Natural killer cell treated with Interleukin-12 subunit alpha and Interleukin-12 subunit beta and Interleukin-15 and Interleukin-18, amount 100 ng/mL, for 72 hours (primary cell): ENCODE data around the gene ATF2. TPM values are rescaled to one million over a fixed set of nuclear protein-coding genes. Genes with fewer than 3 reads are reported as not detected.
"Not testable (repeated sequence)": the region's sequence is repeated elsewhere in the genome, so short reads cannot be mapped to it uniquely, and the experiment has no call there.

Source experiments
- ATAC-seq, 2 donors: fragments of 150-1000 bp; cut with Tn5 transposase in 1 of 2; sonication (Bioruptor Pico), chemical (Tn5 transposase) in 1 of 2; 2 replicates each; pipeline ENCODE4 v1.10.0; 2021
- DNase-seq: peaks from one replicate; pipeline ENCODE4 v3.0.0; 2022; ENCODE audit warnings: low spot score
- H3K27ac Mint-ChIP-seq, 2 donors: 1 replicate in 1 of 2; 2 replicates in 1 of 2; pipeline ENCODE4 v1.8.0; 2022; ENCODE audit warnings: mixed read lengths in 2 of 2, mild to moderate bottlenecking in 1 of 2, moderate library complexity in 1 of 2
- H3K27me3 Mint-ChIP-seq, 2 donors: 1 replicate in 1 of 2; 2 replicates in 1 of 2; pipeline ENCODE4 v1.8.0; 2022; ENCODE audit warnings: mixed read lengths in 2 of 2
- H3K36me3 Mint-ChIP-seq: one replicate; pipeline ENCODE4 v1.8.0; 2022; ENCODE audit warnings: mixed read lengths
- H3K4me1 Mint-ChIP-seq, 2 donors: 1 replicate in 1 of 2; 2 replicates in 1 of 2; pipeline ENCODE4 v1.8.0; 2022; ENCODE audit warnings: low read depth in 2 of 2, mixed read lengths in 2 of 2, mild to moderate bottlenecking in 1 of 2
- H3K4me3 Mint-ChIP-seq: one replicate; pipeline ENCODE4 v1.8.0; 2022; ENCODE audit warnings: mixed read lengths
- H3K9me3 Mint-ChIP-seq: 2 replicates; pipeline ENCODE4 v1.8.0; 2022; ENCODE audit warnings: mixed read lengths
- total RNA-seq, 2 donors: library from RNA; stranded (reverse); gene quantifications; one replicate each; pipeline ENCODE4 v1.2.3, GENCODE V29; 2022

Gene ATF2
- total RNA-seq, 2 donors from 2014 or later, result 62.8 to 74.3 TPM

DNA sequence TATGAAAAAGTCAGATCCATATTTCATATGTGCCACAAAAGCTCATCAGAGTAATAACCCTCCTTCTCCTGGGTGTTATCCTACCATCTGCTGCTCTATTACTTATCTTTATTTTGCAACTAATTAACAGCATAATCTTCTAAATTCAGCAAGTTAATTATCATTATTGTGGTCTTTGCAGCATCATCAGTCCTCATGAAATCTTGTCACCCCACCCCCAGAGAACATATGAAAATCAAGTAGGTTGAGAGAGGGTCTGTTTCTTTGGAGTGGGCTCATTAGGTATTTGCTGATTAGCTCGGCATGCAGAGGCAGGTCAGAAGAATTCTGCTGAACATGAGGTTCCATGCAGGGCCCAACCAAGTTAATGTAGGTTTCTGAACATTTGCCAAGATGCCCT is 64.8 kb downstream of the ATF2 start:
- Mint-ChIP-seq H3K4me1 (peaks cover 0 to 5% of the 10 kb centered on the region in 2 donors), H3K36me3 (peaks cover 16% of the 10 kb centered on the region), H3K9me3 (no peaks in the 10 kb centered on the region), H3K27ac (no peak overlapping the region), H3K27me3 (no peaks in the 10 kb centered on the region), H3K4me3 (no peak overlapping the region)
- no peak for DNase-seq
- no peak for ATAC-seq

- Mint-ChIP-seq H3K36me3 (peaks cover 19% of the 10 kb centered on the region), H3K4me3 (no peak overlapping the region), H3K27ac (no peak overlapping the region), H3K4me1 (peaks cover 0 to 5% of the 10 kb centered on the region in 2 donors), H3K27me3 (no peaks in the 10 kb centered on the region), H3K9me3 (no peaks in the 10 kb centered on the region)
- ATAC-seq (no peak), DNase-seq (no peak)
Observed at GRCh38 chr2:175101514-175101913, 66.5 kb downstream of the ATF2 start.

DNA sequence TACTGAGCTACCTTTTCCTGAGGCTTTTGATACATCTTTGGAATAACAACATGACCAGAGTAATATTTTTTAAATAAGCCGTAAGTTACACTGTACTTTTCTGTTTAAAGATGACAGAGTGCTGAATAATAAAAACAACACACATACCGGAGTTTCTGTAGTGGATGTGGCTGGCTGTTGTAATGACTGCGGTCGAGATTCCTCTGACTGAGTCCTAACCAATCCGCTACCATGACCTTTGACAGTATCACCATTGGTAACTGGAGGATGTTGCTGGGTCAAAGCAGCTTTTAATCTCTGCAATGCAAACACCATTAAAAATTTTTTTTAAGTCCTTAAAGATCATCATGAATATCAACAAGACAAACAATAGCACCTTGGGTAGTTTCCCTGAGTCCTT is 70.7 kb downstream of the ATF2 start:
- no peak overlapping the region for H3K4me3 Mint-ChIP-seq
- no peak for ATAC-seq
- no peaks in the 10 kb centered on the region for H3K9me3 Mint-ChIP-seq
- H3K27ac Mint-ChIP-seq, result no peak overlapping the region
- no peaks in the 10 kb centered on the region for H3K27me3 Mint-ChIP-seq
- H3K36me3 Mint-ChIP-seq, result peaks cover 19% of the 10 kb centered on the region
- DNase-seq, result no peak
- peaks cover 0 to 5% of the 10 kb centered on the region in 2 donors for H3K4me1 Mint-ChIP-seq

GRCh38 chr2:175084117-175084516 is 83.9 kb downstream of the ATF2 start:
- not testable (repeated sequence) for ATAC-seq, H3K4me3 Mint-ChIP-seq, H3K27me3 Mint-ChIP-seq, H3K9me3 Mint-ChIP-seq, H3K4me1 Mint-ChIP-seq, H3K27ac Mint-ChIP-seq, DNase-seq
- H3K36me3 Mint-ChIP-seq, result peaks cover 14% of the 10 kb centered on the region

DNA sequence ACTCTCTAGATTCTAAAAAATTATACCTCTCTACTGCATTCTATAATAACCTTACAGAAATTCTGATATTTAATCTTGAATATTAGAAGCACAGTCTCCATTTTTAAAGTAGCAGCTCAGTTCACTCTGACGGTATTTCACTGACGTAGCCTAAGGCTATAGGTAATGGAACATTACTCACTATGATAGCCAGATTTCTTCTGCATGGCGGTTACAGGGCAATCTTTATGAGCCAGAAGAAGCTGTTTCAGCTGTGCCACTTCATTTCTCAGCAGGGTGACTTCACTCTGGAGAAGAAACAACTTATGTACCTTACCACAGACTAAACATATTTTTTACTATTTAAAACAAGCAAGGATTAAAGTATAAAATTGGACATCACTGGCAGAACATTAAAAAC is 87.5 kb downstream of the ATF2 start:
- Mint-ChIP-seq H3K4me1 (no peaks in the 10 kb centered on the region), H3K4me3 (no peak overlapping the region), H3K27ac (no peak overlapping the region), H3K27me3 (no peaks in the 10 kb centered on the region), H3K36me3 (peaks cover 22% of the 10 kb centered on the region), H3K9me3 (no peaks in the 10 kb centered on the region)
- DNase-seq (no peak), ATAC-seq (no peak)

- DNase-seq (no peak), ATAC-seq (no peak)
- Mint-ChIP-seq H3K9me3 (no peaks in the 10 kb centered on the region), H3K27me3 (no peaks in the 10 kb centered on the region), H3K36me3 (peaks cover 23% of the 10 kb centered on the region), H3K4me1 (peaks cover 0 to 2% of the 10 kb centered on the region in 2 donors), H3K27ac (no peak overlapping the region), H3K4me3 (no peak overlapping the region)
Observed at GRCh38 chr2:175076272-175076671, 91.7 kb downstream of the ATF2 start.

GRCh38 chr2:175074478-175074877 is 93.5 kb downstream of the ATF2 start:
- no peak for ATAC-seq
- Mint-ChIP-seq H3K9me3 (no peaks in the 10 kb centered on the region), H3K36me3 (peaks cover 23% of the 10 kb centered on the region), H3K4me3 (no peak overlapping the region), H3K27me3 (no peaks in the 10 kb centered on the region), H3K27ac (no peak overlapping the region), H3K4me1 (peaks cover 0 to 2% of the 10 kb centered on the region in 2 donors)
- DNase-seq, result no peak

DNA sequence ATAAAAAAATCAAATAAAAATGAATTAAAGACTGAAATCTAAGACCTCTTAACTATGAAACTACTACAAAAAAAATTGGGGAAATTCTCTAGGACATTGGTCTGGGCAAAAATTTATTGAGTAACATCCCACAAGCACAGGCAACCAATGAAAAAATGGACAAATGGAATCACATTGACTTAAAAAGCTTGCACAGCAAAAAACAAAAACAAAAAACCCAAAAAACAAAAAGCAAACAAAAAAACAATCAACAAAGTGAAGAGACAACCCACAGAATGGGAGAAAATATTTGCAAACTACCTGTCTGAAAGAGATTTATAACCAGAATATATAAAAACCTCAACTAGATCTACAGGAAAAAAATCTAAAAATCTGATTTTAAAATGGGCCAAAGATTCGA is 99.5 kb downstream of the ATF2 start:
- Mint-ChIP-seq H3K9me3 (no peaks in the 10 kb centered on the region), H3K4me1 (peaks cover 0 to 2% of the 10 kb centered on the region in 2 donors), H3K27ac (no peak overlapping the region), H3K36me3 (peaks cover 15% of the 10 kb centered on the region), H3K27me3 (no peaks in the 10 kb centered on the region), H3K4me3 (no peak overlapping the region)
- ATAC-seq (no peak), DNase-seq (no peak)

- Mint-ChIP-seq H3K9me3 (no peaks in the 10 kb centered on the region), H3K4me1 (peaks cover 5 to 6% of the 10 kb centered on the region in 2 donors), H3K27ac (no peak overlapping the region), H3K27me3 (no peaks in the 10 kb centered on the region), H3K36me3 (peaks cover 5% of the 10 kb centered on the region), H3K4me3 (no peak overlapping the region)
- ATAC-seq (no peak), DNase-seq (no peak)
Observed at GRCh38 chr2:175066411-175066810, 101.6 kb downstream of the ATF2 start.

GRCh38 chr2:175064797-175065196 is 103.2 kb downstream of the ATF2 start:
- ATAC-seq, result no peak
- Mint-ChIP-seq H3K4me3 (no peak overlapping the region), H3K36me3 (peaks cover 4% of the 10 kb centered on the region), H3K4me1 (peaks cover 6 to 8% of the 10 kb centered on the region in 2 donors), H3K9me3 (no peaks in the 10 kb centered on the region), H3K27me3 (no peaks in the 10 kb centered on the region), H3K27ac (no peak overlapping the region)
- DNase-seq, result no peak

DNA sequence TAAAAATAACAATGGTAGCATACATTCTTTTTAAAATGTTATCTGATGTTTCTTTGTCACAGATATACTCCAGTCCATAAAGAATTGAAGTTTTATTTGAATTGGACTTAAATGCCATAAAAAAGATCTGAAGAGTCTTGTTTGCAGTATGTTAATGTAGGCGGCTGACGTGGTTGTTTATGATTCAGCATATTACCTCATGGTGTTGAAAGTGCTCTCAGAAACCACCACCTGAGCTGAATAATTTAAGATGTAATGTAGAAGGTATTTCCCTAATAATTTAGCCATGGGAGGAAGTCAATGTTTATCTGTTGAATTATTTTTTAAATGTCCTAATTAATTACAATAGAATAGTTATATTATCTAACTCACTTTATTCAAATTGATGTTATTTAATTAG is 104.3 kb downstream of the ATF2 start:
- Mint-ChIP-seq H3K9me3 (no peaks in the 10 kb centered on the region), H3K36me3 (no peaks in the 10 kb centered on the region), H3K27me3 (no peaks in the 10 kb centered on the region), H3K4me3 (no peak overlapping the region), H3K4me1 (peaks cover 6 to 8% of the 10 kb centered on the region in 2 donors), H3K27ac (no peak overlapping the region)
- DNase-seq (no peak), ATAC-seq (no peak)

GRCh38 chr2:175062787-175063585 is 105.0 kb downstream of the ATF2 start:
- Mint-ChIP-seq H3K27me3 (no peaks in the 10 kb centered on the region), H3K27ac (no peak overlapping the region), H3K4me1 (peaks cover 6 to 8% of the 10 kb centered on the region in 2 donors), H3K9me3 (no peaks in the 10 kb centered on the region), H3K4me3 (no peak overlapping the region), H3K36me3 (no peaks in the 10 kb centered on the region)
- DNase-seq, result no peak
- ATAC-seq, result no peak

- H3K4me1 Mint-ChIP-seq, result peaks cover 0 to 2% of the 10 kb centered on the region in 2 donors
- H3K36me3 Mint-ChIP-seq, result peaks cover 5% of the 10 kb centered on the region
- no peaks in the 10 kb centered on the region for H3K9me3 Mint-ChIP-seq
- ATAC-seq (no peak), DNase-seq (no peak)
- no peaks in the 10 kb centered on the region for H3K27me3 Mint-ChIP-seq
- H3K4me3 Mint-ChIP-seq, result no peak overlapping the region
- no peak overlapping the region for H3K27ac Mint-ChIP-seq
Observed at GRCh38 chr2:175057078-175057685, 110.8 kb downstream of the ATF2 start.

DNA sequence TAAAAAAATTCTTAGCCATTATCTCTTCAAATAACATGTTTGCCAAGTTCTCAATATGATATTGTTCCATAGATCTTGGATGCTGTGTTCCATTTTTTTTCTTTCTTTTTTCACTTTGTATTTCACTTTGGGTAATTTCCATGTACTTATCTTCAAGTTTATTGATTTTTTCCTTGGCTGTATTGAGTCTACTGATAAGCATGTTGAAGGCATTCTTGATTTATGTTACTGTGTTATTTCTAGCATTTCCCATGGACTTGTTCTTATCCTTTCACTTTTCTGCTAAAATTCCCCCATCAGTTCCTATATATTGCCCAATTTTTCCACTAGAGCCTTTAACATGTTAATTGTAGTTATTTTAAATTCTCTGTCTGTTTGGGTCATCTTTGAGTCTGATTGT is 112.0 kb downstream of the ATF2 start:
- Mint-ChIP-seq H3K36me3 (peaks cover 16% of the 10 kb centered on the region), H3K9me3 (no peaks in the 10 kb centered on the region)

More for the DNA sequence above, 112.0 kb downstream of the ATF2 start:
- H3K27me3 Mint-ChIP-seq, result no peaks in the 10 kb centered on the region
- H3K4me3 Mint-ChIP-seq, result no peak overlapping the region
- H3K27ac Mint-ChIP-seq, result no peak overlapping the region
- ATAC-seq, result no peak
- H3K4me1 Mint-ChIP-seq, result peaks cover 0 to under 1% of the 10 kb centered on the region in 2 donors
- no peak for DNase-seq
